ENCODE data around the gene WFIKKN2. TPM values are rescaled to one million over a fixed set of nuclear protein-coding genes. Genes with fewer than 3 reads are reported as not detected.

Gene WFIKKN2
- total RNA-seq, 1 experiment from 2014 or later: 0.05 TPM

DNA sequence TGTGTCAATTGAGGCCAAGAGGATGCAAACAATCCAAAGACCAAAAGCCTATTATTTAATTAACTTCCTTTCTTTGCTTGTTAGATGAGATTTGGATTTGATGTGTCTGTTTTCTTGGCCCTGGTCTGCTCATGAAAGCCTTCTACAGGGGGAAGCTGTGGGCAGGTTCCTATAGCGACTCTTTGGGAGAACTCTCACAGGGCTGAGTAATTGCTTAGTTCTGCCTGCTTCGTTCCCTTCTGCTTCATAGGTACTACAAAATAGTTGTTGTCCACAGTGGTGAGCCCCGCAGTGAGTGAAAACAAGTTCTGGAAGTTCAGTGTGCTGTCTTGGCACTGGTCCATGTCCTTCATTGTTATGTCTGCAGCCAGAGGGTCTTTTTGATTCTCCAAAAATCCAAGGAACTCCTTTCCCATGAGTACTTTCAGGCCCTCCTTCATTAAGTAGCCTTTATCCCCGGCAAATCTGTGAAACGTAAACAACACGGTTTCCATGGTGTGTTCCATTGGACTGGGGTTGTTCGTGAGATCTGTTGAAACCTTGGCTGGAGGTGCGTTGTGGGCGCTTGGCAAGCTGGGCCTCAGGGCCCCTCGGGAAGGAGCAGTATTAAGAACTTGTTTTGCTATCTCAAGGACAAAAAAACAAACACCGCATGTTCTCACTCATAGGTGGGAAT, 38.1 kb upstream of the WFIKKN2 start:
- no peak for ATAC-seq
- Histone ChIP-seq H3K27ac (ENCODE audit: low read depth, low read length) (no peak overlapping the region), H2AFZ (ENCODE audit: low read depth, low read length, poor library complexity, severe bottlenecking) (no peak overlapping the region), H3K4me1 (ENCODE audit: control insufficient read depth in 1 of 2, insufficient read depth in 2 of 2, low read length in 2 of 2) (no peaks in the 10 kb centered on the region), H3K79me2 (ENCODE audit: insufficient read depth, low read length) (no peaks in the 10 kb centered on the region), H3K9me2 (ENCODE audit: insufficient read depth) (no peaks in the 10 kb centered on the region), H3K9me3 (ENCODE audit: control insufficient read depth in 1 of 2, insufficient read depth in 1 of 2, low read depth in 1 of 2, low read length in 2 of 2) (no peaks in the 10 kb centered on the region), H4K20me1 (ENCODE audit: insufficient read depth) (no peaks in the 10 kb centered on the region), H3K9ac (ENCODE audit: low read length) (no peak overlapping the region), H3K36me3 (ENCODE audit: control insufficient read depth in 1 of 2, insufficient read depth in 2 of 2, low read length in 2 of 2) (no peaks in the 10 kb centered on the region), H3K27me3 (ENCODE audit: insufficient read depth, low read length) (no peaks in the 10 kb centered on the region), H3K4me3 (replicated peaks in 1 of 2; ENCODE audit: low read depth in 1 of 2, low read length in 2 of 2) (no peak overlapping the region), H3K4me2 (ENCODE audit: low read length) (no peak overlapping the region)
- TF ChIP-seq POLR2AphosphoS5 (IDR thresholded peaks at IDR 0.05; ENCODE audit: low read depth, low read length): no peak
- intact Hi-C loops (cut with micrococcal nuclease): no loop called here
- BruUV-seq (replicated peaks): no TSS peak
- ChIA-PET RAD21 (ENCODE audit: low non-redundant PET in 1 of 2, low total read pairs in 2 of 2, uncharacterized antibody in 2 of 2, unreplicated experiment in 2 of 2) (no interaction called here), POLR2A (no interaction called here), CTCF (interaction anchor here (2.1 kb wide), 1 partner anchor 14 kb away, joined by 12 read pairs; no protein-coding TSS in a partner anchor)
- DNase-seq (ENCODE audit: low read depth, low spot score): no peak

GRCh38 chr17:50798424-50799288, 36.7 kb upstream of the WFIKKN2 start:
- Histone ChIP-seq H3K79me2 (ENCODE audit: insufficient read depth, low read length) (no peaks in the 10 kb centered on the region), H3K27me3 (ENCODE audit: insufficient read depth, low read length) (no peaks in the 10 kb centered on the region), H2AFZ (ENCODE audit: low read depth, low read length, poor library complexity, severe bottlenecking) (no peak overlapping the region), H3K9ac (ENCODE audit: low read length) (no peak overlapping the region), H3K4me3 (replicated peaks in 1 of 2; ENCODE audit: low read depth in 1 of 2, low read length in 2 of 2) (no peak overlapping the region), H3K4me1 (ENCODE audit: control insufficient read depth in 1 of 2, insufficient read depth in 2 of 2, low read length in 2 of 2) (peaks cover 0 to 5% of the 10 kb centered on the region in 2 experiments; a peak in 2 of 4 replicates), H3K4me2 (ENCODE audit: low read length) (no peak overlapping the region), H3K9me2 (ENCODE audit: insufficient read depth) (no peaks in the 10 kb centered on the region), H3K36me3 (ENCODE audit: control insufficient read depth in 1 of 2, insufficient read depth in 2 of 2, low read length in 2 of 2) (no peaks in the 10 kb centered on the region), H4K20me1 (ENCODE audit: insufficient read depth) (no peaks in the 10 kb centered on the region), H3K9me3 (ENCODE audit: control insufficient read depth in 1 of 2, insufficient read depth in 1 of 2, low read depth in 1 of 2, low read length in 2 of 2) (no peaks in the 10 kb centered on the region), H3K27ac (ENCODE audit: low read depth, low read length) (no peak overlapping the region)
- CTCF ChIA-PET: interaction anchor here (0.8 to 1.0 kb wide), 2 partner anchors 16 to 599 kb away, joined by 3 read pairs; no protein-coding TSS in a partner anchor
- intact Hi-C loops (cut with micrococcal nuclease): no loop called here
- POLR2A ChIA-PET: no interaction called here
- RAD21 ChIA-PET (ENCODE audit: low non-redundant PET in 1 of 2, low total read pairs in 2 of 2, uncharacterized antibody in 2 of 2, unreplicated experiment in 2 of 2): no interaction called here
- TF ChIP-seq RAD21 (IDR thresholded peaks at IDR 0.05; ENCODE audit: low read depth) (no peak), CTCF (IDR thresholded peaks at IDR 0.05 in 2 of 3, conservative IDR thresholded peaks at IDR 0.05 in 1 of 3; ENCODE audit: borderline replicate concordance in 1 of 3, insufficient read depth in 1 of 3, low read depth in 2 of 3, low read length in 2 of 3) (no peak), SRF (IDR thresholded peaks at IDR 0.05; ENCODE audit: low read depth) (no peak), ELF1 (IDR thresholded peaks at IDR 0.05; ENCODE audit: borderline replicate concordance, low read depth) (no peak)
- TF ChIP-seq, protein P1, sequence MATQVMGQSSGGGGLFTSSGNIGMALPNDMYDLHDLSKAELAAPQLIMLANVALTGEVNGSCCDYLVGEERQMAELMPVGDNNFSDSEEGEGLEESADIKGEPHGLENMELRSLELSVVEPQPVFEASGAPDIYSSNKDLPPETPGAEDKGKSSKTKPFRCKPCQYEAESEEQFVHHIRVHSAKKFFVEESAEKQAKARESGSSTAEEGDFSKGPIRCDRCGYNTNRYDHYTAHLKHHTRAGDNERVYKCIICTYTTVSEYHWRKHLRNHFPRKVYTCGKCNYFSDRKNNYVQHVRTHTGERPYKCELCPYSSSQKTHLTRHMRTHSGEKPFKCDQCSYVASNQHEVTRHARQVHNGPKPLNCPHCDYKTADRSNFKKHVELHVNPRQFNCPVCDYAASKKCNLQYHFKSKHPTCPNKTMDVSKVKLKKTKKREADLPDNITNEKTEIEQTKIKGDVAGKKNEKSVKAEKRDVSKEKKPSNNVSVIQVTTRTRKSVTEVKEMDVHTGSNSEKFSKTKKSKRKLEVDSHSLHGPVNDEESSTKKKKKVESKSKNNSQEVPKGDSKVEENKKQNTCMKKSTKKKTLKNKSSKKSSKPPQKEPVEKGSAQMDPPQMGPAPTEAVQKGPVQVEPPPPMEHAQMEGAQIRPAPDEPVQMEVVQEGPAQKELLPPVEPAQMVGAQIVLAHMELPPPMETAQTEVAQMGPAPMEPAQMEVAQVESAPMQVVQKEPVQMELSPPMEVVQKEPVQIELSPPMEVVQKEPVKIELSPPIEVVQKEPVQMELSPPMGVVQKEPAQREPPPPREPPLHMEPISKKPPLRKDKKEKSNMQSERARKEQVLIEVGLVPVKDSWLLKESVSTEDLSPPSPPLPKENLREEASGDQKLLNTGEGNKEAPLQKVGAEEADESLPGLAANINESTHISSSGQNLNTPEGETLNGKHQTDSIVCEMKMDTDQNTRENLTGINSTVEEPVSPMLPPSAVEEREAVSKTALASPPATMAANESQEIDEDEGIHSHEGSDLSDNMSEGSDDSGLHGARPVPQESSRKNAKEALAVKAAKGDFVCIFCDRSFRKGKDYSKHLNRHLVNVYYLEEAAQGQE (IDR thresholded peaks at IDR 0.05; ENCODE audit: low read depth): no peak
- ATAC-seq (no peak), DNase-seq (ENCODE audit: low read depth, low spot score) (no peak)
- BruUV-seq (replicated peaks): no TSS peak
